PC-3 (cell line): ENCODE results near the gene HMOX2. TPM values are rescaled to one million over a fixed set of nuclear protein-coding genes. Genes with fewer than 3 reads are reported as not detected.

Experiments
- ATAC-seq: fragments of 200-7000 bp; cut with Tn5 transposase; 2 replicates; pipeline ENCODE4 v1.9.1; 2020; ENCODE audit warnings: mild to moderate bottlenecking, moderate library complexity
- BruUV-seq: library from RNA; stranded (reverse); fragments of 400-500 nt; replicated peaks from 2 replicates; lab custom pipeline; 2021; lab: Mats Ljungman, UMichigan
- CTCF ChIA-PET: fragments of 300-600 bp; sonication (Branson Sonifier 250); formaldehyde crosslinking; loops from one replicate; lab custom pipeline; 2022; ENCODE audit warnings: antibody characterized with exemption; lab: Charles Lee
- POLR2A ChIA-PET: fragments of 300-600 bp; sonication (Branson Sonifier 250); formaldehyde crosslinking; loops from one replicate; lab custom pipeline; 2022; ENCODE audit warnings: antibody characterized with exemption; ENCODE audit not compliant: unreplicated experiment; lab: Charles Lee
- DNase-seq: peaks from one replicate; pipeline ENCODE4 v3.0.0-alpha.2; 2015
- H2AFZ ChIP-seq: fragments of 300-600 bp; sonication (generic); 2 replicates; pipeline ENCODE4 v1.6.0; 2016; ENCODE audit warnings: antibody characterized with exemption, low read length
- H3F3A ChIP-seq: fragments of 300-600 bp; sonication (generic); one replicate; pipeline ENCODE4 v1.6.0; 2017; ENCODE audit warnings: antibody characterized with exemption, low read length, control low read depth, mild to moderate bottlenecking; ENCODE audit not compliant: unreplicated experiment
- H3K27ac ChIP-seq: fragments of 300-600 bp; sonication (generic); 2 replicates; pipeline ENCODE4 v1.5.1; 2016; ENCODE audit warnings: mild to moderate bottlenecking, low read length
- H3K27me3 ChIP-seq: fragments of 300-600 bp; sonication (generic); 2 replicates; pipeline ENCODE4 v1.6.1; 2016; ENCODE audit warnings: low read length, mixed read lengths
- H3K36me3 ChIP-seq: fragments of 300-600 bp; sonication (generic); 2 replicates; pipeline ENCODE4 v1.6.1; 2016; ENCODE audit warnings: low read depth, mixed run types, low read length, mixed read lengths
- H3K4me1 ChIP-seq: fragments of 300-600 bp; sonication (generic); 2 replicates; pipeline ENCODE4 v1.5.1; 2016; ENCODE audit warnings: low read length; ENCODE audit not compliant: insufficient read depth
- H3K4me2 ChIP-seq: fragments of 300-600 bp; sonication (generic); 2 replicates; pipeline ENCODE4 v1.6.0; 2016; ENCODE audit warnings: low read length
- H3K4me3 ChIP-seq: fragments of 300-600 bp; sonication (generic); 2 replicates; pipeline ENCODE4 v1.5.1; 2016; ENCODE audit warnings: mild to moderate bottlenecking, low read length, mixed read lengths
- H3K79me2 ChIP-seq: fragments of 300-600 bp; sonication (generic); 2 replicates; pipeline ENCODE4 v1.6.1; 2017; ENCODE audit warnings: low read length, mixed read lengths
- H3K9ac ChIP-seq: fragments of 300-600 bp; sonication (generic); 2 replicates; pipeline ENCODE4 v1.6.0; 2016; ENCODE audit warnings: mild to moderate bottlenecking, low read length
- H3K9me2 ChIP-seq: fragments of 300-600 bp; sonication (generic); replicated peaks from 2 replicates; pipeline ENCODE4 v1.6.1; 2016; ENCODE audit warnings: mixed run types, low read length, mixed read lengths
- H3K9me3 ChIP-seq: fragments of 300-600 bp; sonication (generic); 2 replicates; pipeline ENCODE4 v1.6.1; 2016; ENCODE audit warnings: low read length, mixed read lengths
- H4K20me1 ChIP-seq: fragments of 300-600 bp; sonication (generic); 2 replicates; pipeline ENCODE4 v1.6.1; 2016; ENCODE audit warnings: low read length, mixed read lengths
- EZH2 ChIP-seq: fragments of 300-600 bp; sonication (generic); IDR thresholded peaks from one replicate; pipeline ENCODE4 v1.6.1; 2017; ENCODE audit warnings: antibody characterized with exemption, mild to moderate bottlenecking, low read length; ENCODE audit not compliant: unreplicated experiment
- EZH2phosphoT487 ChIP-seq: fragments of 300-600 bp; sonication (generic); IDR thresholded peaks from 2 replicates; pipeline ENCODE4 v1.6.1; 2018; ENCODE audit warnings: mild to moderate bottlenecking, antibody characterized with exemption, low read length, borderline replicate concordance
- intact Hi-C: fragments of 100-400 bp; cut with micrococcal nuclease; formaldehyde crosslinking; loops from 2 replicates; pipeline ENCODE4 v1.9.0; 2023
- total RNA-seq: library from RNA; depleted of rRNA; stranded (reverse); fragments of >200 nt; gene quantifications from 2 replicates; pipeline ENCODE4 v1.2.3, GENCODE V29; 2014
- TF ChIP-seq, protein P1 (sequence below): fragments of 300-600 bp; sonication (generic); conservative IDR thresholded peaks from 2 replicates; pipeline ENCODE4 v1.5.1; 2017; ENCODE audit warnings: antibody characterized with exemption, low read depth, mild to moderate bottlenecking, low read length

HMOX2 gene
- total RNA-seq, 1 experiment from 2014 or later = 86.9 TPM

DNA sequence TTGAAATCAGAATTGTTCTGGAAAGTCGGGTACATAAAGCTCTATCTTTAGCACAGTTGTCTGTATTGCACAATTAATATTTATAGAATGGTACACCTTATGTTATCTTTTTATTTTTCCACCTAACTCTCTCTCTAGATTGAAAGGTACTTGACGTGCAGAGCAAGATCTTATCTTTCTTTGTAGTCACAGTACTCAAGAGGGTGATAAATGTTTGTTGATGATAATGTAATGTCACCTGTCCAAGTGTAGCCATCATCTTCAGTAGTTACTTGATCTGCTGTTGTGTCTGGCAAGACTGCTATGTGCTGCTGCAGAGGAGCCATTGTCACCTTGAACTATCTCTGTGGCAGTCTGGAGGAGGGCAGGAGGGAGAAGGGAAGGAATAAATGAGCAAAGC, 5.3 kb downstream of the HMOX2 start:
- H3K79me2 ChIP-seq = peaks cover 71% of the 10 kb centered on the region
- H3K4me1 ChIP-seq = peaks cover 10% of the 10 kb centered on the region
- no peak overlapping the region for H3K4me3 ChIP-seq
- no peak overlapping the region for H3K9ac ChIP-seq
- H3K4me2 ChIP-seq = no peak overlapping the region
- no peaks in the 10 kb centered on the region for H3F3A ChIP-seq
- ChIA-PET CTCF (no interaction called here), POLR2A (no interaction called here)
- H2AFZ ChIP-seq = no peak overlapping the region
- ATAC-seq (no peak), DNase-seq (no peak)
- H3K9me2 ChIP-seq = no peaks in the 10 kb centered on the region
- H3K36me3 ChIP-seq = peaks cover 3% of the 10 kb centered on the region; the same call in 1 of the 2 replicates
- TF ChIP-seq EZH2phosphoT487 (no peak), EZH2 (no peak)
- TF ChIP-seq, protein P1, sequence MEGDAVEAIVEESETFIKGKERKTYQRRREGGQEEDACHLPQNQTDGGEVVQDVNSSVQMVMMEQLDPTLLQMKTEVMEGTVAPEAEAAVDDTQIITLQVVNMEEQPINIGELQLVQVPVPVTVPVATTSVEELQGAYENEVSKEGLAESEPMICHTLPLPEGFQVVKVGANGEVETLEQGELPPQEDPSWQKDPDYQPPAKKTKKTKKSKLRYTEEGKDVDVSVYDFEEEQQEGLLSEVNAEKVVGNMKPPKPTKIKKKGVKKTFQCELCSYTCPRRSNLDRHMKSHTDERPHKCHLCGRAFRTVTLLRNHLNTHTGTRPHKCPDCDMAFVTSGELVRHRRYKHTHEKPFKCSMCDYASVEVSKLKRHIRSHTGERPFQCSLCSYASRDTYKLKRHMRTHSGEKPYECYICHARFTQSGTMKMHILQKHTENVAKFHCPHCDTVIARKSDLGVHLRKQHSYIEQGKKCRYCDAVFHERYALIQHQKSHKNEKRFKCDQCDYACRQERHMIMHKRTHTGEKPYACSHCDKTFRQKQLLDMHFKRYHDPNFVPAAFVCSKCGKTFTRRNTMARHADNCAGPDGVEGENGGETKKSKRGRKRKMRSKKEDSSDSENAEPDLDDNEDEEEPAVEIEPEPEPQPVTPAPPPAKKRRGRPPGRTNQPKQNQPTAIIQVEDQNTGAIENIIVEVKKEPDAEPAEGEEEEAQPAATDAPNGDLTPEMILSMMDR = no peak
- H3K9me3 ChIP-seq = no peaks in the 10 kb centered on the region
- no peaks in the 10 kb centered on the region for H3K27me3 ChIP-seq
- no TSS peak for BruUV-seq
- no peaks in the 10 kb centered on the region for H4K20me1 ChIP-seq
- H3K27ac ChIP-seq = no peak overlapping the region
- intact Hi-C loops = no loop called here

DNA sequence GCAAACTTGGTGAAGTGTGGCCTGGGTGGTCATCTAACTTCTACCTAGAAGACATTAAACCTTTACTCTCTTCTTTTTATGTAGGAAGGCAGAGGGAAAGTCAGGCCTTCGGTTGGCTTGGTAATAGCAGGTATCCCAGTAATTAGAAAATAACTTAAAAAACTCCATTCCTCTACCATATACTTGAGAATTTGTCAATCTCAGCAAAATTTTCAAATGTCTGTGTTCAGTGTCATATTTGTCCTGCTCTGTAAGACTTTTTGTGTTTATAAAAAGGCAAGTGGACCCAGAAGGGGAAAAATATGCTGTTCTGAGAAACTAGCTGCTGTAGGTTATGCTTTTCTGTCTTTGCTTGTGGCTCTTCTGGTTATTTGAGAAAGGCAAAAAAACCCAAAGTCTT, 5.8 kb downstream of the HMOX2 start:
- ATAC-seq (no peak), DNase-seq (no peak)
- no peaks in the 10 kb centered on the region for H3K9me3 ChIP-seq
- H3K4me3 ChIP-seq = no peak overlapping the region
- no peaks in the 10 kb centered on the region for H3F3A ChIP-seq
- H3K27me3 ChIP-seq = no peaks in the 10 kb centered on the region
- H3K79me2 ChIP-seq = peaks cover 67% of the 10 kb centered on the region
- H3K4me1 ChIP-seq = peaks cover 10% of the 10 kb centered on the region
- H3K9ac ChIP-seq = no peak overlapping the region
- BruUV-seq = no TSS peak
- TF ChIP-seq, protein P1 = no peak
- TF ChIP-seq EZH2phosphoT487 = no peak
- no peak for TF ChIP-seq EZH2
- no peak overlapping the region for H2AFZ ChIP-seq
- intact Hi-C loops = no loop called here
- H3K4me2 ChIP-seq = no peak overlapping the region
- CTCF ChIA-PET = no interaction called here
- H3K27ac ChIP-seq = no peak overlapping the region
- POLR2A ChIA-PET = no interaction called here
- H4K20me1 ChIP-seq = no peaks in the 10 kb centered on the region
- no peaks in the 10 kb centered on the region for H3K9me2 ChIP-seq
- peaks cover 3% of the 10 kb centered on the region; the same call in 1 of the 2 replicates for H3K36me3 ChIP-seq

DNA sequence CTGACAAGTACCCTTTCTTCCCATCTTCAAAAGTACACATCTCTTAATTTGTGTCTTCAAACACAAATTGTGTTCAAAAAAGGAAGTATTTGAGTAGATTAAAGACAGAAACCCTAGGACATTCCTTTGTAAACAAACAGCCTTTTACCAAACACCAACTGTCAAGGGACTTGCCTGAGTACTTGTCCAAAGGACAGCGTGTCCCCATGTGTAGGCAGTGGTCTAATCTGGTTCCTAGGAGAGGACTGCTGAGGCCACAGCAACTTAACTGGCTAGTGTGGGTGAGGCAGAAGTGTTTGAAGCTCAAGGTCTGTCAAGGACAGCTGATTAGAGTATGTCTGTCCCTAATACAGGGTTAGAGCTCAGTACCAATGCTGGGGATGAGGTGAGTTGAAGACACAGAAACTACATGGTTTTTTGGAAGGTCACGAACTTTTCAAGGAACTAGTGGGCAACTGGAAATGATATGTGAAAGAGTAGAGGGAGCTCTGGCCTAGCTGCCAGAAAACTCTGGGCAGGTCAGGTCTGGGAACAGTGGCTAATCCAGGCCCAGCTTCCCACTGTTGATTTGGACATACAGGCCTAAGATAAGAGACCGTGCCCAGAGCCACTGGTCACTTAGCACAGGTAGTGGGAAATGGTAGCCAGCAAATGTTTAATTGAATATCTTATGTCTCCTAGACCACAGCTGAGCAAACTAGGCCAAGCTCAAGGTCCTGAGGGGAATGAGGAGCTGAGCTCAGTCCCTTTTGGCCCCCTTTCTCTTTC, 10.1 kb downstream of the HMOX2 start:
- peaks cover 18% of the 10 kb centered on the region for H3K4me1 ChIP-seq
- H3K27ac ChIP-seq = no peak overlapping the region
- ATAC-seq = no peak
- BruUV-seq = no TSS peak
- no peak overlapping the region for H3K9ac ChIP-seq
- H3K4me3 ChIP-seq = no peak overlapping the region
- no peak for DNase-seq
- ChIA-PET POLR2A (no interaction called here), CTCF (no interaction called here)
- peaks cover 6% of the 10 kb centered on the region for H3F3A ChIP-seq
- no peaks in the 10 kb centered on the region for H3K9me3 ChIP-seq
- H3K79me2 ChIP-seq = peaks cover 51% of the 10 kb centered on the region
- H2AFZ ChIP-seq = no peak overlapping the region
- H3K9me2 ChIP-seq = no peaks in the 10 kb centered on the region
- no peak overlapping the region for H3K4me2 ChIP-seq
- intact Hi-C loops = no loop called here
- no peaks in the 10 kb centered on the region for H4K20me1 ChIP-seq
- H3K27me3 ChIP-seq = no peaks in the 10 kb centered on the region
- TF ChIP-seq EZH2 (no peak), EZH2phosphoT487 (no peak)
- TF ChIP-seq, protein P1 = no peak
- H3K36me3 ChIP-seq = peaks cover 3% of the 10 kb centered on the region
